ENCODE data around the gene MRTFB.

DNA sequence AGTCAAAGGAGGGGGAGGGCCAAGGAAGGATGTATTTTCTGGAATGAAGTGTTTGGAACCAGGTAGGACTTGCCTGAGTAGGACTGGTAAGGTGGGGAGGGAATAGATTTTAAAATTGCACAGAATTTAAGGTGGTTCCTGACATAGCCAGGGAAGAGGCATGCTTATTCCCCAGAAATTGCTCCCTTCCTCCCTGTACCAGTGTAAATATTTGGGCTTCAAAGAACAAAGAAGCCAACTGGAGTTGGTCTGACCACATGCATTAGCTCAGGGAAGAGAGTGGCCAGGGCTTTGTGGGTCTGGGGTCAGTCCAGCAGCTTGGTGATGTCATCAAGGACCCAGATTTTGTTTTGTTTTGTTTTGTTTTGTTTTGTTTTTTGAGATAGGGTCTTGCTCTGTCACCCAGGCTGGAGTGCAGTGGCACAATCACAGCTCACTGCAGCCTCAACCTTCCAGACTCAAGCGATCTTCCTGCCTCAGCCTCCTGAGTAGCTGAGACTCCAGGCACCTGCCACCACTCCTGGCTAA lies 9.3 kb upstream of the MRTFB start:
- TF ChIP-seq, protein P1, sequence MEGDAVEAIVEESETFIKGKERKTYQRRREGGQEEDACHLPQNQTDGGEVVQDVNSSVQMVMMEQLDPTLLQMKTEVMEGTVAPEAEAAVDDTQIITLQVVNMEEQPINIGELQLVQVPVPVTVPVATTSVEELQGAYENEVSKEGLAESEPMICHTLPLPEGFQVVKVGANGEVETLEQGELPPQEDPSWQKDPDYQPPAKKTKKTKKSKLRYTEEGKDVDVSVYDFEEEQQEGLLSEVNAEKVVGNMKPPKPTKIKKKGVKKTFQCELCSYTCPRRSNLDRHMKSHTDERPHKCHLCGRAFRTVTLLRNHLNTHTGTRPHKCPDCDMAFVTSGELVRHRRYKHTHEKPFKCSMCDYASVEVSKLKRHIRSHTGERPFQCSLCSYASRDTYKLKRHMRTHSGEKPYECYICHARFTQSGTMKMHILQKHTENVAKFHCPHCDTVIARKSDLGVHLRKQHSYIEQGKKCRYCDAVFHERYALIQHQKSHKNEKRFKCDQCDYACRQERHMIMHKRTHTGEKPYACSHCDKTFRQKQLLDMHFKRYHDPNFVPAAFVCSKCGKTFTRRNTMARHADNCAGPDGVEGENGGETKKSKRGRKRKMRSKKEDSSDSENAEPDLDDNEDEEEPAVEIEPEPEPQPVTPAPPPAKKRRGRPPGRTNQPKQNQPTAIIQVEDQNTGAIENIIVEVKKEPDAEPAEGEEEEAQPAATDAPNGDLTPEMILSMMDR (IDR thresholded peaks at IDR 0.05 in 4 of 5, conservative IDR thresholded peaks at IDR 0.05 in 1 of 5), result no peak
- TF ChIP-seq POLR2A (IDR thresholded peaks at IDR 0.05), result no peak

All from gastrocnemius medialis (tissue), 4 donors.